Stimulated activated CD8-positive, alpha-beta memory T cell treated with anti-CD3 and anti-CD28 coated beads, Interleukin-15, amount 100 ng/mL, for 4 hours (primary cell): ENCODE data around the gene LDLRAD4.
"Not testable (repeated sequence)": the region's sequence is repeated elsewhere in the genome, so short reads cannot be mapped to it uniquely, and the experiment has no call there.

Source experiments
- DNase-seq, 2 donors: peaks; one replicate each; pipeline ENCODE4 v3.0.0-alpha.2; 2020; ENCODE audit warnings: low read depth in 2 of 2

LDLRAD4 gene

DNA sequence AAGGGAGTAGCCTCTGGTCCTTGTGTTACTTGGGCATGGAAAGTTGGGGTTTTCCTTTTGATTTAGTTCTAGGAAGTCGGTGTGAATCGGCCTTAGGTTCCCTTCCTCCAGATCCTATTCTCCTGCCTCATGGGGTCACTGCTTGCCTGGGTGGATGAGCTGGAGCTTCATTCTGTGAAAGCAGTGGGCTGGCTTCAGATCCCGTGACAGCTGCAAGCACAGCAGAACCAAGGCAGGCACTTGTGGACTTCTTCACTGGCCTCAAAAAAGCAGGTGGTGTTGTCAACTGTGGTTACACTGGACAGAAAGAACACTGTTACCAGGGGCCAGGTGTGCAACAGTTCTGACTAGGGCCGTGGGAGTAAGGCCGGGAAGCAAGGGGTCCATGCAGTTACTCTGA, 243.4 kb downstream of the LDLRAD4 start:
- DNase-seq: no peak

DNA sequence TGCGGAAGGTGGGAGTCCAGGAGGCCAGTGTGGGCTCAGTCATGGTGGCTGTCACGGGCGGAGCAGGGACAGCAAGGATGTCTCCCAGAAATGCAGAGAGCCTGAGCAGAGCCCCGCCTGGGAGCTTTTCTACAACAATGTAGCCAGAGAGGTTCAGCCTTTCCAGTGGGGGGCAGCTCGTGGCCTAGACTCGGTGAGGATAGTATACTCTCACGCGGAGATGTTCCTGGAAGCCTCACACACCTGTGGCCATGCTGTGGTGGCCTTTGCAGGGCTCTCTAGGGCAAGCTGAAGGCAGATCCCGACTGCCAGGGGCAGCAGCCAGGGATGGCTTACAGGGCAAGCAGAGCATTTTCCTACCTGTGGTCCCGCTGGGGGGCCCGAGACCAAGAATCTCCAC, 244.1 kb downstream of the LDLRAD4 start:
- DNase-seq: no peak

DNA sequence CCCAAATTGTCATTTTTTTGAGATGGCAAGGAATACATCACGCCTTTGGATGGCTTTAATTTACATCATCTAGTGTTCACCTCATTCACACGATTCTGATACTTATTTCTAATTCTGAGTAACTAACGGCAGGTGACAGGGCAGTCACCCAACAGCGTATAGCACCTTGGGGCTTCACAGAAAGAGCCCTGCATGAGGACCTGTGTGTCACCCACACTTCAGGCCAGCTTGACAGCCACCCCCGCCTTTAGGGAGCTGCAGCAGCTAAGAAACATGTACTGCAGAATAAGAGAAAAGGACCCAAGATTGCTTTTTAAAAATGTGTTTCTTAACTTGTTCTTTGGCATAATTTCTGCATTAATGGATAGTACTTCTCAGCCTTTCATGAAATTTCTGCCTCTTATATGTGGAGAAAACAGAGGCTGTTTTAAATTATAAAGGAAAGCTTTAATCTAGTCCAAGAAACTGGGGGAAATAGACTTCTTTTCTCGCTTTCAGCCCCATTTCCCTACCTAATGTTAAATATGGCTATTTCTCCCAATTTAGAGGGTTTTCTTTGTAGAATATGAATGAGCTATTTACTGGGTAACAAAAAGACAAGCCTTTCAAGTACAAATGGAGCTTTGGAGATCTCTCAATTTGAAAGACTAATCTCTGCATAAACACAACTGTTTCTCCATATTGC, 245.1 kb downstream of the LDLRAD4 start:
- no peak for DNase-seq

DNA sequence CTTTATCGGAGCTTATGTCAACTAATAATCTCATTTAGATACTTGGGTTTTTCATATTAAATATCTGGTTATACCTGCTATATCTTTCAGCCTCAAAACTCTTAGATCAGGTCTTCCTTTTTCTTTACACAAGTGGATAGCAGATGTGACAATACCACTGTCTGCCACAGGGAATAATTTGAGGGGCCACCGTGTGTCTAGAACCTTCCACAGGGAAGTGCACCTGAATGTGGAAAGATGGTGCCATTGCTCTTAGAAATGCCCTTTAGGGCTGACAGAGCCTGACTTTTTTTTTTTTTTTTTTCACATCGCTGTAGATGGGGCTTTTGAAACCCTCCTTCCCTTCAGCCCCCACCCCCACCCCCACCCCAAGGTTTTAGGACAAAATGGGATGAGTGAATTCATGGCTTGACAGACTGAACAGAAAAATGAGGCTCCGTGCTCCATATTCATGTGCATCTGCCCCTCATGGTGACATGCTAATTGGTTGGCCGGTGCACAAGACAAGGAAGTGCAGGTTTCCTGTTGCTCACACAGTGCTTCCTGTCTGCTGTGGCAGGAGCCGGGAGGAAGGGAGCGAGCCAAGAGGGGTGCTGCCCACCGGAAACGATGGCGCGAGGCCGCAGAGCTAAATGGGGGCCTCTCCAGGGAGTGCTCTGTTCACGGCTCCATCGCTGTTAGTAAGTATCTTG, 246.0 kb downstream of the LDLRAD4 start:
- peak; percentile 24 to 38 for DNase-seq

DNA sequence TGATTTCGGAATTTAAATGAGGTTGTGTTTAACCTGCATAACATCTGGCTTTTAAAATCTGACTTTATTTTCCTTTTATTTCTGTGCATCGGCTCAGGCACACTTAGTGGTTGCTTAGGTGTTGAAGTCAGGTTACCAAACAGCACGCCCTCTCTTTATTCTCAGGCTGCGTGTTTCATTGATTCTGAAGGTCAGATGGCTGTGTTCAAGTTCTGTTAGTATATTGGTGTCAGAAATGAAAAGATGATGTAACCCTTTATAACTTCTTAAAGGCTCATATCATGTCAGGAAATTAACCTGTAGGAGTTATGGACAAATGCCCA, 246.5 kb downstream of the LDLRAD4 start:
- DNase-seq: no peak

DNA sequence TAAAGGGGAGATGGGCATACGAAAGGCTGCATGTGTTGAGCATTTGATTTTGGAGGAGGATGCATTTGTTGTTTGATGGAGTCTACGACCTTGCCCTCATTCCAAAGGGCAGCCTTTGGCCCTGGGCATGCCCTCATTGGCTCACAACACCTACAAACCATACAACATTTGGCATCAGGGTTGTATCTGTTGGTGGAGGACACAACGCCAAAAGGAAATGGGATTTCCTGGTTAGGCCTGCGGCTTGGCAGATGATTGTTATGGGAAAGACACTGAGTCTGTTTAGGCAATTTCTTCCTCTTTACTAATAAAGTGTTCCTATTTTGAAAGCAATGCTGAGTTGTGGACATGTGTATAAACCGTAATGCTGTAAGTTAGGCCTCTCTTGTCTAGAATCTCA, 246.9 kb downstream of the LDLRAD4 start:
- no peak for DNase-seq

DNA sequence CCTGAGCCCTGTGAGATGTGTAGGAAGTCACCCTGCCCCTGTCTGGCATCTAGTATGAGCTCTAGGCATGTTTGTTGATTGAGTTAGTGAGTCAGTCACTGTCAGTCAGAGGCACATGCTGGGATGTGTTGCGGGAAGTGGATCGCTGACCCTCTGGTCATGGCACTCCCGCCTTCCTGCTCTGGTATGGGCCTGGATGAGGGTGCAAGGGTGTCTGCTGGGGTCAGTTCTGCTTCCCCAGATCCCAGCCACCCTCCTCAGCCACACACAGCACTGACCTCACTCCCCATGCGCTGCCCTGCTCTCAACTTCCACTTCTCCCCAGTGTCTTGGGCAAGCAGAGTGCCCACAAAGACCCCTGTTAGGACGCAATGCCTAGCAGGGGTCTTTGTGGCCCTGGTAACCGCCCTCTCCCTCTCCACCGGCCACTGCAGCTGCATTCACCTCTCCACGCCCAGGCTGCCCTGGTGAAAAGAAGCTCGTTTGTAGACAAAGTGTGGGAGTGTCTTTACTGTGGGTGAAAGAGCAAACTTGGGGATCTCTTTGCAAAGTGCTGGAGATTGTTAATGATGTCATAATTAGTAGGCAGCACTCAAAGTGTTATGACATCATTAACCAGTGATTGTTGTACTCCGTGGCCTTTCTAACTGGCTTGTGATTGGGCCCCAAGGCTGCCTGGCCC, 252.1 kb downstream of the LDLRAD4 start:
- no peak for DNase-seq

DNA sequence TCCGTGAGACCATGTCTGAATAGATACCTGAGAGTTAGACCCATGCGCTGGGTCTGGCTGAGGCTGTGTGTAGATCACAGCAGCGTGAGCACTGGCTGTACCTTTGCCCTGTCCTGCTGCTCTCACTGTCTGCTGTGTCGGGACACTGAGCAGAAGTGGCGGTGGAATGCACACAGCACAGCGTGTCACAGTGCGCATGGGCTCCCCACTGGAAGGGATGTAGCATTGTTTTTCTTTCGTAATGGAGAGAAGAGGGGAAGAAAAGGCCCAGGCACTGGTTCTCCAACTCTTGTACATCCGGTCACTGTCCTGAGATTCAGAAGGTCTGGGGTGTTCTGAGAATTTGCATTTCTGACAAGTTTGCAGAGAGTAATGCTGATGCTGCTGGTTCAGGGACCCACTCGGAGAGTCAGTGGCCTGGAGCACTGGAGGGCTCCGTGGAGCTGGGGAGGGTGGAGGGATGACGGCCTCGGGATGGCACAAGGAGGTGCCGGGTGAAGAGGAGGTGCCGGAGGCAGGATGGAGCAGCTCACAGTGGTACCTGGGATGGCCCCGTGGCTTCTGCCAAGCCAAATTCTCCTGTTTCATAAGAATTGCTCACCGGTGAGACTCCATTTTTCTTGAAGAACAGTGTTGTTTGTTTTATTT, 252.8 kb downstream of the LDLRAD4 start:
- DNase-seq: no peak

DNA sequence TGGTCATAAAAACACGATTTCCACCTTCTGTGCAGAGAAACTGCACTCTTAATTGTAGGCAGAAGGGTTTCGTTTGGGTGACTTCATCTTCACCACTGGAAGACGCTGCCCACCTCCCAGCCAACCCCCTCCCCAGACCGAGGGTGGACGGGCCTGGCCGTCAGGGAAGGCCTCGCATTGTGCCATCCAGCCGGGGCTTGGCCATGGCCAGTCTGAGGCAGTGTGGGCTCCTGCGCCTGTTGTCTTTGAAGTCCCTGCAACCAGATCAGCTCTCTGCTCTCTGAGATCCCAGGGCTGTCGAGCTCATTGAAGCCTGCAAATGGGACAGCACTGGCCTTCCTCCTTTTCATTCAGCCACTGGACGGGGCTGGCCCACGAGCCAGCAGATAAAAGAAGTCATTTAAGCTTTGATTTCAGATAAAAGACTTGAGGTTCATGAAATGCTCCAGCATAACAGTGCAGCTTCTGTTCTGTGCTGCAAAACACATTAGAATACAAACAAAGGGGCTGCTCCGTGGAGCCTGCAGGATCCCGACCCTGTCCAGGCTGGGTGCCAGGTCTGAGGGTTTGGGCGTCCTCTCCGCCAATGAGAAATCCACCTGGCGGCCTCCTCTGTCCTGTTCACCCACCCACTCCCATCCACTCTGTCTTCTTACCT, 253.5 kb downstream of the LDLRAD4 start:
- DNase-seq: no peak

DNA sequence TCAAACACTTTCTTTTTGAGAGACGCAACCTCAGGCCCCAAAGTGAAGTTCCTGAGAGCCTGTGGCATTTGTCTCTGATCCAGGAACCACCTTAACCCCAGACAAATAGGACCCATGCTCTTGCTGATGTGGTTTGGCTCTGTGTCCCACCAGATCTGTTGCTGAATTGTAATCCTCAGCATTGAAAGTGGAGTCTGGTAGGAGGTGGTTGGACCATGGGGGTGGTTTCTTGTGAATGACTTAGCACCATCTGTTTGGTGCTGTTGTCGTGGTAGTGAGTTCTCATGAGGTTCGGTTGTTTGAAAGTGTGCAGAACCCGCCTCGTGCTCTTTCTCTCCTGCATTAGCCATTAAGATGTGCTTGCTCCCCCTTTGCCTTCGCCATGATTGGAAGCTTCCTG, 255.2 kb downstream of the LDLRAD4 start:
- DNase-seq: no peak

DNA sequence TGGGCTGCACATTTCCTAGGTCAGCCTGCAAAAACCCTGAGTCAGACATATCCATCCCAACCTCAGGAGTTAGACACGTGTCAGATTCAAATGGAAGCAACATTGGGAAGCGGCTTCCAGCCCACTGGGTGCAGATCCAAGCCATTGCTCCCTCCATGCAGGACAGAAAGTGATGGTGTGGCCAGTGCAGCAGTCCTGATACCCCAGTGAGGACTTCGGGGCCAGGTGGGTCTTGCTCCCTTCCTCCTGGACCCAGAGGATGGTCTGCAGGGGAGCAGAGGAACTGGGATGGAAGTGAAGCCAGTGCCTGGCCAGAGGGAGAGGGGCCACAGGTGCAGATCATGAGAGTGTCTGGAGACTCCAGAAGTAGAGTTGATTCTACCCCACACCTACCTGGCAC, 255.8 kb downstream of the LDLRAD4 start:
- DNase-seq: no peak

DNA sequence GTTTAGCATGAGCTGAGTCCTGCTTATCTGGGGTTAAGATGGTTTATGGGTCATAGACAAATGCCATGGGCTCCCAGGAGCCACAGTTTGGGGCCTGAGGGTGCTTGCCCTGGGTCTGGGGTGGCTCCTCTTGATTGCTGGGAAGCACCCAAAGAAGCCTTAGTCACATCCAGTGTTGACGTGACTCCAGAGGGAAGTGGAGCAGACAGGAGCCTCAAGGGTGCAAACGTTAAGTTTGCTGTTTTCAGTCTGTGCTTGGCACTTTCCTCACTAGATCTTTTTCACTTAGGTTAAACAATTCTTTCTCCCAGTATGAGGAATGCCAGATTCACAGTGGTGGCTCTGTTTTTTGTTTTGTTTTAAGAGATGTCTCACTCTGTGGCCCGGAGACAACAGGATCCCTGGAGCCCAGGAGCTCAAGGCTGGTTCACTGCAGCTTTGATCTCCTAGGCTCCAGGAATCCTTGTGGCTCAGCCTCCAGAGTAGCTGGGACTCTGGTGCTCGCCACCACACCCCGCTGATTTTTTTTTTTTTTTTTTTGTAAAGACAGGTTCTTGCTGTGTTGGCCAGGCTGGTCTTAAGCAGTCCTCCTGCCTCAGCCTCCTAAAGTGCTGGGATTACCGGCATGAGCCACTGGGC, 256.5 kb downstream of the LDLRAD4 start:
- DNase-seq: no peak

DNA sequence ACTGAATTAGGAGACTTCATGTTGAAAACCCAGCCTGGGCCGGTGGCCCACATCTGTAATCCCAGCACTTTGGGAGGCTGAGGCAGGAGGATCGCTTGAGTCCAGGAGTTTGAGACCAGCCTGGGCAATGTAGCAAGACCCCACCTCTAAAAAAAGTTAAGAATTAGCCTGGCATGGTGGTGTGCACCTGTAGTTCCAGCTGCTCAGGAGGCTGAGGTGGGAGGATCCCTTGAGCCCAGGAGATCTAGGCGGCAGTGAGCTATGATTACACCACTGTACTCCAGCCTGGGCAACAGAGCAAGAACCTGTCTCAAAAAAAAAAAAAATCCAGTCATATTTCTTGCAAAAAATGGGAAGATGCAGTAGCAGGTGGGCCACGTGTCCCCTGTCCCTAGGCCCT, 257.8 kb downstream of the LDLRAD4 start:
- not testable (repeated sequence) for DNase-seq

DNA sequence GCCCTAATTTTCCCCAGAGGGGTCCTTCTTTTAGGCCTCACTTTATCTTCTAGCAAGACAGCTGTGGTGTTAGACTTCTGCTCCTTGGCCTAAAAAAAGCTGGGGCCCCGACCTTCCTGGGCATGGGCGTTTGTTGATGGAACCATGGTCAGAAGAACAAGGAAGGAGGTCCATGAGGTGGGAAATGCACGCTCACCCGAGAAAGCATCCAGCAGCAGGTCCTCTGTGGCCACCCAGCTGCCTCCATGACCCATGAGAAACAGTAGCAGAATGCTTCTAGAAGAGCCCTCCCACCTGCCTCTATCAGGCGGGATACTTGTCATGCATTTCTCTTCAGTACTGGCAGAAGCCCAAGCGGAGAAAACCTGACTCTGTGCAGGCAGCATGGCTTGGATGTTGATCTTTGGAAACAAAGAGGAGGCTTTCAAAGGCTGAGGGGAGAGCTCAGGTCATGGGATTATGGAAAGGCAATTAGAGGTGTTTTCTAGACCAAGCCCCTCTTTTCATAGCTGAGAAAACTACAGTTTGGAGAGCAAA, 258.7 kb downstream of the LDLRAD4 start:
- DNase-seq: no peak

DNA sequence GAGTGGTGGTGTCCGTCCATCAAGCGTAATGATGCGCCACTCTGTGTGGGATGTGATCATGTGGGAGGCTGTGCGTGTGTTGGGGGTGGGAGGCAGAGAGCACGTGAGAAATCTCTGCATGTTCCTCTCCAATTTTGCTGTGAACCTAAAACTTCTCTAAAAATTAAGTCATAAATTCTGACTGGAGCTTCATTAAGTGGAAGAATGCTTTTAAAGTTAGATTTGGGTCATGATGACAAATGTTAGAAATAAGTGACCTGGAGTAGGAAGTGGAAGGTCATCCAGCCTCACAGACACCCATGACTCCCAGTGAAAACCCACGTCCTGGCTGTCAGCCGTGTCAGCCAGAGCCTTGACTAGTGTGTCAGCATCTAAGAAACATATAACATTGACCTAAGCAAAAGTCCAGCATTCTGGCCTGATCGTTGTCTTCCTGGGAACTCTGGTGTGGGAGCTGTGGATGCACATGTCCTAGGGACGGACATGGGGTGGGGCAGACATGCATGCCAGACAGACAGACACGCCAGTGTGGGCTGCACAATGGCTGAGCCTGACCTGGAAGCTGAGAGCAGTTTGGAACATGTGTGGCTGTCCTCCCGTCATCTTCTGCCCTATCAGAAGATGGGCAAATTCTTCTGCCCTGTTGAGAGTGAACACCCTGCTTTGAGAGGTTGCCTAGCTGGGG, 262.2 kb downstream of the LDLRAD4 start:
- no peak for DNase-seq

DNA sequence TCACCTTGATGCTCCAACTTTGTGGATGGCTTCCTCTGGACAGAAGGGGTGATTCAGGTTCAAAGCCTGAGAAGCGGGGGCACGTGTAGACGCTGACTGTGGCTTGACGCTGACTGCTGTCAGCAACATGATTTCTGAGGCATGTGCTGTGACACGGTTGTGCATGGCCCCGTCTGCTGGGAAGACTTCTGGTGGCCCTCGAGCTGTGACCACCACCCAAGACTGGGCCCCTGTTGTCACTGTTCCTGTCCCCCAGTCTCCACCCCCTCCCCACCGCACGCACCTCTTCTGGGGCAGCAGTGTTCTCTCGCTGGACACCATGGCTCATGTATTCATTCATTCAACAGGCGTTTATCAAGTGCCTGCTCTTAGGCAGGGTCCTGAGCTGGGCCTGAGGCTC, 262.8 kb downstream of the LDLRAD4 start:
- DNase-seq: no peak

DNA sequence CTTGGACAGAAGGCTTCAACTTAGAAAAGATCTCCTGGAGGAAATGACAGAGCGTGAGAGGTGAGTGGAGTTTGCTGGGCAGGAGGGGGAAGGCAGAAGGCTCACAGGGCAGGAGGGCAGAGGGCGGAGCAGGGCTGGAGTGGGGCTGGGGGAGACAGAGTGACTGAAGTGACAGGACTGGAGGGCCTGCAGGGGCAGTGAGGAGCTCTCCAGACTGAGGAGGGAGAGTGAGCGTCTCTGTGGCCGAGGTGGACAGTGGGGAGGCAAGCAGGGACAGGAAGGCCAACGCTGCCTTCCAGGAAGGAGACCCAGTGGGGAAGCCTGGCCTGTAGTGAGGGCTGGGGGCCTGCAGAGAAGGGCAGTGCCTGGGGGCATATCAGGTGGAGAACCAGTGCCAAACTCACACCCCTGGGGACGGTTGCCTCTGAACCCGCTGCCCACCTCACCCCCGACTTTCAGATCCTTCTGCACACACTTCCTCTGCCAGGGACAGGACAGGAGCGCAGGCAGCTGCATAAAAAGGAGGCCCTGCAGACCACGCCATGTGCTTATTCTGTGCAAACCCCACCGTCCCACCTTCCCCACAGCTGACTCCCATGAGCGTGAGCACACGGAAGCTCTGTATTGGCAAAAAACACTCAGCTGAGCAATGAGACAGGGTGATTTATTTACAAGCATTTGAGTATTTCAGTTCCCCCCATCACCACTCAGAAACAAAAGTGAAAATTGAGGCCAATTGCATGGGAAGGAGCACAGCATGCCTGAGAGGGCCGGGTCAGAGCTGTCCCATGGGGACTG, 263.5 kb downstream of the LDLRAD4 start:
- DNase-seq: no peak

DNA sequence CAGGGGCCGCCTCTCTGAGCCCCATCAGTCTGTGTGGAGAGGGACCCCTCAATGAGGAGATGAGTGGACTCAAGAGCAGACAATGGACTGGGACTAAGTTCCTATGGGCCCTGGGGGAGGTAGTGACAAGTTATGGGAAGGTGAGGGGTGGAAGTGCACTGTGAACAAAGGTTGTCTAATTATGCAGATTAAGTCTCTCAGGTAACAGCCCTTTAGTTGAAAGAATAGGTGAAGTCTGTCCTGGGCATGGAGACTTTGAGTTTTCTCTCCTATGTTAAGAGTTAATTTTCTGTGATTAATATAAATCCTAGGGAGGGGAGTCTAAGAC, 264.0 kb downstream of the LDLRAD4 start:
- DNase-seq: no peak

DNA sequence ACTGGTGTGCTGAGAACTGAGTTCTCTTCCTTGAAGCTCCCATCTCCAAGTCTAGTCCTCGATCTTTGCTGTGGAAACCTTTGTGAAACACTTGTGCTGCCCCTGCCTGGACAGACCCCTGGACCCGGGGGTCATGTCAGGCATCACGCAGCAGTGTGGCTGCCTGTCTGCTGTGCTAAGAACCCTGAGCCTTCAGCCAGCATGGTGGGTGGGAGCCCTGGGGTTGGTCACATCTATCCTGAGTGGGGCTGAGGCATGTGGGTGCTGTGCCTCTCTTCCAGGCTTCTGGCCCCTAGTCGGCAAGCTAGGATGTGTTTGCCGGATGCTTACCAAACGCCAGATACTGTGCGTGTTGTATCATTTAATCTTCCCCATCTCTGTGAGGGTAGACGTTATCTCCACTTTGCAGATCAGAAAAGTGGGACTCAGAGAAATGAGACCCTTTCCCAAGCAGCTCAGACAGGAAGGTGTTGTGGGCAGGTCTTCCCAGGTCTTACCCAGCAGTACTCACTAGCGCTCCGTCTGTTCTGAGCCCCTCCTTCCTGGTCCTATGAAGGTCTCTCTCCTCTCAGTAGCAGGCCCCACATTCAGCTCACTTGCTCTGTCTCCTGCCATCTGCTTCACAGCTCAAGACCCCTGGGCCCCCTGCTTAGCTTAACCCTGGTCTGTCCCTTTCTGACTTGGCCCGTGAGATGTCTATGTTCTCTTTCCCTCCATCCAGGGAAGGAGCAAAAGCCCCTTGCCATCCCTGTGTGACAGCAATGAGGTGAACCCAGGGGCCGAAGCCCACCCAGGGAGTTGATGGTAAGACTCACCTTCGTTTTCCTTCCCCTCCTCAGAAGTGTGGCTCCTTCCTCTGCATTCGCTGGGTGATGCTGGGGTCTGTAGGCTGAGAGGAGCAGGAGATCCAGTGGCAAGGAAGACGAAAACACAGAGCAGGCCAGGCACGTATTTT, 265.0 kb downstream of the LDLRAD4 start:
- no peak for DNase-seq
